ENCODE results near the gene THSD4. TPM values are rescaled to one million over a fixed set of nuclear protein-coding genes. Genes with fewer than 3 reads are reported as not detected.

THSD4 gene
- total and polyA plus RNA-seq, 2 of the 8 experiments (the other 6 are each of a cell fraction or from before 2014, with no cell fraction given) = 2.5 to 6.2 TPM

GRCh38 chr15:71238926-71239325, 123.7 kb downstream of the THSD4 start:
- Histone ChIP-seq H3K4ac (replicated peaks; ENCODE audit: insufficient read length, low read depth, low read length) (no peak overlapping the region), H2AK5ac (ENCODE audit: low read depth, low read length) (no peak overlapping the region), H3K14ac (ENCODE audit: insufficient read length) (no peak overlapping the region), H2BK12ac (ENCODE audit: low read depth, low read length) (no peak overlapping the region), H3K27me3 (replicated peaks in 1 of 4; ENCODE audit: control insufficient read depth in 3 of 4, extremely low read depth in 1 of 4, insufficient read depth in 3 of 4, low read length in 3 of 4) (no peaks in the 10 kb centered on the region), H3K9ac (replicated peaks in 1 of 4; ENCODE audit: extremely low read depth in 1 of 4, low read depth in 3 of 4, low read length in 3 of 4) (no peak overlapping the region), H3K27ac (ENCODE audit: low read depth, low read length) (no peak overlapping the region), H3K79me2 (ENCODE audit: control insufficient read depth in 1 of 2, insufficient read depth in 2 of 2, low read length in 2 of 2) (no peaks in the 10 kb centered on the region), H2AFZ (ENCODE audit: low read length) (no peak overlapping the region), H3K23ac (ENCODE audit: insufficient read length) (no peak overlapping the region), H3K23me2 (ENCODE audit: low read depth, low read length) (no peaks in the 10 kb centered on the region), H4K20me1 (replicated peaks in 1 of 2; ENCODE audit: control insufficient read depth in 1 of 2, insufficient read depth in 2 of 2, low read length in 2 of 2) (no peaks in the 10 kb centered on the region), H4K5ac (ENCODE audit: insufficient read length, low read depth, low read length) (peak overlapping the region; percentile 22), H3K4me1 (replicated peaks in 1 of 4; ENCODE audit: control insufficient read depth in 3 of 4, insufficient read depth in 4 of 4, low read length in 3 of 4) (peaks cover 0 to 8% (median 3%) of the 10 kb centered on the region in 4 experiments; a peak in 3 of 7 replicates), H2BK120ac (replicated peaks; ENCODE audit: low read depth, low read length) (no peak overlapping the region), H3K79me1 (ENCODE audit: low read depth, low read length) (no peaks in the 10 kb centered on the region), H3K18ac (ENCODE audit: extremely low read depth, low read length) (no peak overlapping the region), H2BK5ac (ENCODE audit: low read depth, low read length) (0 out of 2 replicates have a peak overlapping the region, but pooled peaks have one; percentile 8), H4K8ac (ENCODE audit: extremely low read depth, insufficient read depth, low read length) (no peak overlapping the region), H2BK15ac (ENCODE audit: low read length) (no peak overlapping the region), H3K4me3 (ENCODE audit: extremely low read depth in 1 of 4, insufficient read depth in 2 of 4, low read depth in 3 of 4, low read length in 4 of 4) (no peak overlapping the region), H3K56ac (replicated peaks; ENCODE audit: insufficient read length, low read depth, low read length) (no peak overlapping the region), H3K4me2 (ENCODE audit: insufficient read depth in 1 of 2, low read depth in 2 of 2, low read length in 2 of 2) (peak overlapping the region in 1 of 2 experiments; percentile 4; a peak in 2 of 4 replicates), H3K9me3 (ENCODE audit: insufficient read depth in 2 of 2, low read depth in 1 of 2, low read length in 1 of 2) (no peaks in the 10 kb centered on the region), H4K91ac (replicated peaks; ENCODE audit: insufficient read length, low read length) (no peak overlapping the region), H3K36me3 (ENCODE audit: control insufficient read depth in 2 of 4, insufficient read depth in 4 of 4, low read length in 3 of 4) (no peaks in the 10 kb centered on the region; a peak in 1 of 8 replicates), H2BK20ac (ENCODE audit: low read length) (no peak overlapping the region)
- POLR2A ChIA-PET (ENCODE audit: partially characterized antibody) = interaction anchor here (1.4 to 1.7 kb wide), 4 partner anchors 10 to 25 kb away, joined by 4 read pairs; no protein-coding TSS in a partner anchor
- no peak for FAIRE-seq
- no peak for DNase-seq (ENCODE audit: low read depth in 1 of 2, low spot score in 2 of 2)
- CTCF ChIA-PET (ENCODE audit: partially characterized antibody) = interaction anchor here (0.6 to 1.8 kb wide), 3 partner anchors 18 to 124 kb away, joined by 3 to 8 read pairs (median 4); partner anchors contain the start of gene THSD4
- 63% methylated on average over 1 of the region's 1 CpG; no CpG with 5 or more reads in 1 of the 2 experiments for WGBS, 2 experiments (ENCODE audit: extremely low coverage in 1 of 2, insufficient coverage in 1 of 2, insufficient read length in 1 of 2, insufficient replicate concordance in 2 of 2, low coverage in 1 of 2, low lambda C conversion rate in 2 of 2, missing lambda C conversion rate in 1 of 2)
- TF ChIP-seq E2F6 (IDR thresholded peaks at IDR 0.05) (no peak), KDM1A (IDR thresholded peaks at IDR 0.05; ENCODE audit: borderline replicate concordance, low read length) (no peak), JUN (IDR thresholded peaks at IDR 0.05; ENCODE audit: low read depth, low read length) (no peak), CEBPB (IDR thresholded peaks at IDR 0.05; ENCODE audit: low read depth, low read length) (no peak), EGR1 (IDR thresholded peaks at IDR 0.05; ENCODE audit: borderline replicate concordance, low read depth, low read length) (no peak), SRF (IDR thresholded peaks at IDR 0.05; ENCODE audit: low read depth, low read length) (no peak), GTF2F1 (IDR thresholded peaks at IDR 0.05; ENCODE audit: borderline replicate concordance, low read depth, low read length) (no peak), ATF3 (IDR thresholded peaks at IDR 0.05; ENCODE audit: insufficient read depth, low read depth, low read length) (no peak), BCL11A (IDR thresholded peaks at IDR 0.05; ENCODE audit: low read depth in 2 of 2, low read length in 2 of 2) (no peak), SP4 (IDR thresholded peaks at IDR 0.05; ENCODE audit: low read length) (no peak), MAX (IDR thresholded peaks at IDR 0.05) (no peak), PHF8 (conservative IDR thresholded peaks at IDR 0.05; ENCODE audit: low read depth, low read length) (no peak), RFX5 (IDR thresholded peaks at IDR 0.05; ENCODE audit: borderline replicate concordance, low read depth, low read length) (no peak)

Measured in H1 (cell line).